HG03442 (cell line): Measurements from ENCODE around the gene SLU7.

Experiments
- ATAC-seq: cut with Tn5 transposase; IDR thresholded peaks from one replicate; pipeline ENCODE4 v1.9.1; 2021; ENCODE audit warnings: mild to moderate bottlenecking, moderate library complexity; ENCODE audit not compliant: unreplicated experiment

SLU7 gene

DNA sequence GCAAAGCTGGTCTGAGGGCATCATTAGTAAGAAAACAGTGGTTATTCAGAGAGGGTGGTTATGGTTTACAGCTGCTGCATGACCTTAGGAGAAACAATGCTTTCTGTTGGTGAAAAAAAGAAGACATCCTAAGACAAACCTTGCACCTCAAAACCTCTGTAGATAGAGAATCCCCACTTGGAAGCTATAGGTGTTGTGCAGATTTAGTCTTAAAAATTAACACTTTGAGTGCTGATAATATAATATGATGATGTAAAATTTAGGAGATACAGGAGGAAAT is 1.4 kb upstream of the SLU7 start:
- no peak for ATAC-seq

GRCh38 chr5:160419458-160420330 is 813 bp upstream of the SLU7 start:
- peak; percentile 20 for ATAC-seq

DNA sequence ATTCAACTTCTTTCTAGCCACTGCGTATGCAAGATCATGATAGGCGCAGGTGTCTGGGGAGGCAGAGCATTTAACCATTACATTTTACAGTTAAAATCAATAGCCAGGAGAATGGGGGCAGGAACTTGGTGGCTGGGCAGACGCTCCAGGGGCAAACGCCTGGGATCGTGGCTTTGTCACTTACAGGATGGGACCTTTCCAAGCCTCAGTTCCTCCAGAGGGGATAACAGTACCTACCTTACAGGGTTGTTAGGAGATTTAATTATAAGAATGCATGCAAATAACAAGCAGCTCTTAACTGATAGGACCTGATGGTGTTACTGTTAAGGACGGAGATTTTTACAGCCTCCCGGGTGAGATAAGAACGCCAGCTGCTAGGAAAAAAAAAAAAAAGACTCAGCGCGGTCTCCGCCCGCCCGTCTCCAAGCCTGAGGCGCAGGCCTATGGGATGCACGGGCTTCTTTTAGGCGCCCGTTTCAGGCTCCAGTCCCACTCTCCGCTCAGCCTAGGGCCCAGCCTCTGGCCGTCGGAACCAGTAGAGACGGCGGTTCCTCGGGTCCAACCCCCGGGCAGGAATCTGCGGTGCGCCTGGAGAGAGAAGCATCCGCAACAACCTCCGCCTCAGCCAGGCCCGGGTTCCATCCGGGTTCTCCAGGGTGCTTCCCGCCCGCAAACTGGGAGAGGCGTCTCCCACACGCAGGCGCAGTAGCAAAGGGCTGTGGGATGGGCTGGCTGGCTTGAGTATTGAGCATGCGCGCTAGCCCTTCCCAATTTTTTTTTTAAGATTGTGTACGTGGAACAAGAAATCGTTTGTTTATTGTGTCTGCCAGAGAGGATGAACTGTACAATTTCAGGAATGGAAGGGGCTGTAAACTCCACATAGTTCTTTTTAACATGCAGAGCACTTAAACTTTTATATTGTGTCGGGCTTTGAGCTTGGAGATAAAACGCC is 19.2 kb downstream of the SLU7 start, which contains the start of gene FAM200C:
Gene FAM200C (minus strand): TSS at position 653 of the 952 bp plus-strand sequence. CDS start 4,564 bp downstream, outside the sequence.
- peak; percentile 90 for ATAC-seq

DNA sequence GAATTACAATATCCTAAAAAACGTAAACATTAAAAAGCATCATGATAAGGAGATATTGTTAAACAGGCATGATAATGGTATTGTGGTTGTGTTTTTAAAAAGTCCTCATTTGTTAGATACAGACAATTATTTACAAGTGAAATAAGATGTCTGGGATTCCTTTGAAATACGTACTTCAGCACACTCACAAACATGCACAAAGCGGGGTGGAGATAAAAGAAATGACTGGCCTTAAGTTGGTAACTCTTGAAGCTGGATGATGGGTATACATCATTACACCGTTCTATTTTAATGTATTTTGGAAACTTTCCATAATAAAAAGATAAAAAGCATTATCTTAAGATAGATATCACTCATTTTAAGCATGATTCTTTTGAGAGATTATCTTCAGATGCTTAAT is 20.1 kb downstream of the SLU7 start:
- ATAC-seq = no peak

- ATAC-seq = no peak
These were observed 21.4 kb downstream of the SLU7 start for GRCh38 chr5:160397492-160397891.

GRCh38 chr5:160395111-160395510 is 23.8 kb downstream of the SLU7 start:
- no peak for ATAC-seq

DNA sequence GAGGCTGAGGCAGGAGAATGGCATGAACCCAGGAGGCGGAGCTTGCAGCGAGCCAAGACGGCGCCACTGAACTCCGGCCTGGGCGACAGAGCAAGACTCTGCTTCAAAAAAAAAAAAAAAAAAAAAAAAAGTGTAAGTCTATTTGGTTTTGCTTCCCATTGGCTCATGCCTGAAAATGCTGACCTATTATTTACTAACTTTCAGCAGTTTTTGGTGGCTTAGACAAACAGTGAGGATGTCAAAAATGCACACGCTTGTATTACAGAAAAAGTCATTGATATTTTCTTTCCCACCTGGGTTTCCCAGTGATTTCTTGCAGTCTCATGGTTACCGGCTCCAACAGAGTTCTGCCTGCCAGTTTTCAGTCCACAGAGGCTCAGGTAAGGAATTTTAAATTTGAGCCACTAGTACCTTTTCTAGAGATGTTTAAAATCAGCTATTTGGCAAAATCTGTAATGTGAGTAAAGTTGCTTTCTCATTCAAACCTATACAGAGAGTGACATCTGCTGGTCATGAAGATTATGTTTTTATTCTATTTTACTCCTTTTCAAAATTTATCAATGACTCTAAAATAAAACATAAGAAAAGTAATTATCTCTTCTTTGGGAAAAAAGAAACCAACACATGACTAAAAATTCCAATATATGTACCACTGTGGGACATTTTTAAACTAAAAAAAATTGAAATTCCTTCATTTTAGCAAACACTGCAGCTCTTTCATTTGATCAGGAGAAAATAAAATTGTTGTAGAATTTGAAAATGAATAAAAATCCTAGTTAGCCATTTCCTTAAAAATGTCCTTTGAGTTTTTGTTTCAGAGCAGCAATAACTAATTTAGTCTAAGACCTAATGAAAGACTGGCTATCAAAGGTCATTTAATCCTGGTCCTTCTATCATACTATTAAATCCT is 27.8 kb downstream of the SLU7 start:
- ATAC-seq = no peak

- no peak for ATAC-seq
These were observed 31.4 kb downstream of the SLU7 start for GRCh38 chr5:160387445-160387844.

DNA sequence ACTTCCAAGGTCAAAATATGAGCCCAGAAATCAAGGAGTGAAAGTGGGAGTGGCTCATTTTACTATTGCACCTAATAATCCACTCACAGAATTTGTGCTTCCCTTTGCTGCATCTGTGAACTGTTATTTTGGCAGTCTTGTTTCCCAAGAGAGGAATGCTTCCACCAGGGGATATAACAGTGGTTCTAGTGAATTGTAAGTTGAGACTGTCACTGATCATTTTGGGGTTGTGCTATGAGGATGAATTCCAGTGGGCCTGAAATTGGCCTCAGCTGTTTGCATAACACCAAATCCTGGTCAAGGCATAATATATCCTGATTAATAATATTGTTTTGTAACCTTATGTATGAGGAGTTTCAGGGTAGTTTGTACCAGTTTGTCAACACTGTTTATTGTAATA is 33.4 kb downstream of the SLU7 start:
- ATAC-seq = no peak

- ATAC-seq = no peak
These were observed 34.2 kb downstream of the SLU7 start for GRCh38 chr5:160384681-160385080.

GRCh38 chr5:160382346-160382745 is 36.5 kb downstream of the SLU7 start:
- no peak for ATAC-seq

DNA sequence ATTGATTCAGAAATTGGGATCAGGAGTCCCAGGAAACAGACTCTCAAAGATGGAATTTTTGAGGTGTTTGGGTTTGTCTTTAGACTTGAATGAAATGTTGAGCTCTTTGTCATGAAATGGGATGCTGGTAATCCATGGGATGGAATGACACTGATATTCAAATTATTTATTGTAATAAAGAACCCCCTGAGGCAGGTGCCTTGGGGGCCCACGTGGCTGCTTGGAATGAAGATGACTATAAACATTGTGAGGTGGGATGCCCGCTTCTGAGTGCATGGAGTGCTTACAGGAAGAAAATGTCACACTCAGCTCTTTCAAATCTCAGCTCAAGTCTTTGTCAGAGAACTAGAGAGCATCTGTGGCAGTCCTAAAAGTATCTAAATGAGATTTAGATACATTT is 38.8 kb downstream of the SLU7 start:
- ATAC-seq = no peak

DNA sequence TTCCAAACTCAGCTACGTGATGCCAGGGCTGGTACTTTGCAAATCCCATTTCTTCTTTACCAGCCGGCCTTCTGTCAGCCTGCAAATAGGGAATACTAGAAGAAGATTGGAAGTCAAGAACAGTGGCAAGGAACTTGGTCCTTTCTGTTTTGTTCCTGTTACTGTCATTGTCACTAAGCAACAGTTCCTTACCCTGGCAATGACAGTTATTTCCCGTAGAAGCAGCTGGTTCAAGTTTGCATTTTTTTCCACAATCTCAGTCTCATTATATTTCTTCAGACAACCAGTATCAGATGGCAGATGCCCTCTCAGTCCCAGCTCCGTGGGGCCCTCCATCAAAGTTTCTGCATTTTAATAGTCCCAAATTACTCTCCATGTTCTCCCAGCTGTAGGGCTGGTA is 39.4 kb downstream of the SLU7 start:
- ATAC-seq = no peak

DNA sequence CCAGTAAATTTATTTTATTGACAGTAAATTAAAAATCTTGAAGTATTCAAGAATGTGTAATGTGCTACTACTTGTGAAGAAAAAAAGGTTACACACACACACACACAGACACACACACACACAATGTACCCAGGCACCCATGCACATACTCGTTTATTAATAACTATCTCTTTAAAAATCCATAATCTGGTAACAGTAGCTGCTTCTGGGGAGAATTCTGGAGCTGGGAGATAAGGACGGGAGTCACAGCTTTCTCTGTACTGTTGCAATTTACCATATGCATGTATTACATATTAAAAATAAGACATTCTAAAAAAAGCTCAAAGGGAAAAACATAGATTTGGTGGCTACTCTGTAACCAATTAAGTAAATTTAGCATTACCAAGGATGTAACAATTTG is 40.6 kb downstream of the SLU7 start:
- ATAC-seq = no peak

DNA sequence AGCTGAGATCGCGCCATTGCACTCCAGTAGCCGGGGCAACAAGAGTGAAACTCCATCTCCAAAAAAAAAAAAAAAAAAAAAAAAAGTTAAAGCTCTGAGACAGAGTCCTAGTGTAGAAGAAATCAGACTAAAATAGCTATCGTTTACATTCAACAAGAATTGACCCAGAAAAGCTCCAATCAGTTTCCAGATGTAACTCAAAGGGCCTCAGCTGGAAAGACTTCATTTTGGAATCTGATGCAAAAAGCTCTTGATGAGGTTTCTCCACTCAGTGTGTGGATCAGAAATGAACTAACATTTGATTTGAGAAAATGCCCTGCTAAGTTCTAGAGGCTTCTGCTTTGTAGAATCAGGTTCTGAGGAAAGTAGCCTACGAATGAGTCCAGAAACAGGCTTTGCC is 41.2 kb downstream of the SLU7 start:
- no peak for ATAC-seq

DNA sequence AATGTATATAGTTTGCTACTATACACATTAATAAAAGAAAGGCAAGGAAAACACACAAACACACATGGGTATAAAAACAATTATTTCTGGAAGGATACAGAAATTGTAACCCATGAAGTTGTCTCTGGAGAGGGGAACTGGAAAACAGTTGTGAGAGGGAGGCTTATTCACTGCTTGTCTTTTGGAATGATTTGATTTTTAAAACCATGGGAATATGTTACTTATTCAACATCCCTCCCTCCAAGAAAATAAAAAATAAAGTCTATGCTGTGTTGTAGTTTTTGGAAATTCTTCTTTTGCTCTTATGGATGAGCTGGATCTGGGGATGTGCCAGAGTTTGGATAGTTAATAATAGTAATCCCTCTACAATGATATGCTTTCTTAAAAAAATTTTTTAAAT is 42.5 kb downstream of the SLU7 start:
- no peak for ATAC-seq

DNA sequence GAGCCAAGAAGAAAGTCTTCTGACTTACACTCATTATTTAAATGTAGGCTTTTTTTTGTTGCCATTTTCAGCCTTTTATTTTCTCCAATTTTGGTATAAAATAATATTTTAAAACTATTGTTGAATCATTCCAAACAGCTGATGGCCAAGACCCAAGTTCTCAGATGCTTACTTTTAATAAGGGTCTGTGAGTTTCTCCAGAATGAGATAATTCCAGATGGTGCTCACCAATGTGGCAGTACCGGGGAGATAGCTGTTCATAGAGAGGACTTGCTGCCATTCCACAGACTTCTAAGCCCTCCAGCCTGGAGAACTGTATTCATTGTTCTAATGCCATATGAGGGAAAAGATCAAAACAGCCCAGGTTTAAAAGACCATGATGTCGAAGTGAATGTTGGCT is 43.2 kb downstream of the SLU7 start:
- no peak for ATAC-seq

GRCh38 chr5:160375166-160375565 is 43.7 kb downstream of the SLU7 start:
- no peak for ATAC-seq

DNA sequence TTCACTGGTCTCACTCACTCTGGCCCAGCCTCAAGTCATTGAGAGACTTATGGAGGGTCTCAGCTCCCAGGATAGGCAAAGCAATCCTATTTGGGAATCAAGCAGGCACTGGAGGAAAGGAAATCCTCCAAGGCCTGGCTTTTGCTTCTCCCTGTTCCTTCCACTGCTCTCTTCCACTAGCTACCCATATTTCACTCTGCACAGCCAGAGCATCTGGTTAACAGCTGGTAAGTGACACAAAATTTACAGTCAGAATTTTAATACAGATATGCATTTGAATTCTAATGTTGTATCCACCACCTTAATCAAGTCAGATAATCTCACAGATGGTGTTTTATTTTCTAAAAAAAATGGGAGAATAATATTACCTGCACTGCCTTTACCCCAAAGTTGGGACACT is 47.6 kb downstream of the SLU7 start:
- no peak for ATAC-seq

DNA sequence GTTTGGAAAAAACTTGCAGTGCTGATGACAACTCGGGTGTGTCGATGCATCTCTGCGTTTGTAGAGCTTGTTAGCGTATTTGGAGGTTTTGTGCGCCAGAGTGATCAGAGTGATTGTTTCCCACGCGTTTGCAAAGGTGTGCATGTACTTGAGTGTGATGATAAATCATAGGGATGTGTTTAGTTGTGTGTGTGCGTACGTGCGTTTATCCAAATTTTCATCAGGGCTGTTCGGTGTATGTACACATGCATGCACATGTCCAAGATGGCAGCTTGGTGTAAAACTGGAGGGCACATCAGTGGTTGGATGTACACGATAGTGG is 48.2 kb downstream of the SLU7 start:
- ATAC-seq = no peak
